Endothelial cell (in vitro differentiated cells): ENCODE results near the gene CD274. TPM values are rescaled to one million over a fixed set of nuclear protein-coding genes. Genes with fewer than 3 reads are reported as not detected.

Experiments
- DNase-seq: peaks from one replicate; pipeline ENCODE4 v3.0.0; 2021; ENCODE audit warnings: low spot score
- H3K27ac Mint-ChIP-seq: one replicate; pipeline ENCODE4 v1.8.0; 2021; ENCODE audit warnings: mixed read lengths, inconsistent platforms; ENCODE audit not compliant: unreplicated experiment
- H3K27me3 Mint-ChIP-seq: one replicate; pipeline ENCODE4 v1.8.0; 2021; ENCODE audit warnings: mild to moderate bottlenecking, moderate library complexity, mixed read lengths, inconsistent platforms; ENCODE audit not compliant: unreplicated experiment
- H3K36me3 Mint-ChIP-seq: one replicate; pipeline ENCODE4 v1.8.0; 2021; ENCODE audit warnings: mild to moderate bottlenecking, low read depth, mixed read lengths, inconsistent platforms; ENCODE audit not compliant: unreplicated experiment
- H3K4me1 Mint-ChIP-seq: one replicate; pipeline ENCODE4 v1.8.0; 2021; ENCODE audit warnings: mild to moderate bottlenecking, mixed read lengths, inconsistent platforms; ENCODE audit not compliant: unreplicated experiment
- H3K4me3 Mint-ChIP-seq: one replicate; pipeline ENCODE4 v1.8.0; 2021; ENCODE audit warnings: mild to moderate bottlenecking, mixed read lengths, inconsistent platforms; ENCODE audit not compliant: unreplicated experiment
- H3K9me3 Mint-ChIP-seq: one replicate; pipeline ENCODE4 v1.8.0; 2021; ENCODE audit warnings: mixed read lengths, inconsistent platforms; ENCODE audit not compliant: unreplicated experiment
- CTCF ChIP-seq: fragments of 200-600 bp; sonication (generic); IDR thresholded peaks from one replicate; pipeline ENCODE4 v1.5.0; 2021; ENCODE audit warnings: antibody characterized with exemption; ENCODE audit not compliant: unreplicated experiment
- total RNA-seq: library from RNA; stranded (reverse); fragmentation: NEBNext Ultra II Directional; extraction: Animal tissue kit (Norgen Biotek cat#: 25700); gene quantifications from one replicate; pipeline ENCODE4 v1.2.1, GENCODE V29; 2021; ENCODE audit not compliant: unreplicated experiment

CD274 gene
- total RNA-seq, 1 donor from 2014 or later, result 0.56 TPM

DNA sequence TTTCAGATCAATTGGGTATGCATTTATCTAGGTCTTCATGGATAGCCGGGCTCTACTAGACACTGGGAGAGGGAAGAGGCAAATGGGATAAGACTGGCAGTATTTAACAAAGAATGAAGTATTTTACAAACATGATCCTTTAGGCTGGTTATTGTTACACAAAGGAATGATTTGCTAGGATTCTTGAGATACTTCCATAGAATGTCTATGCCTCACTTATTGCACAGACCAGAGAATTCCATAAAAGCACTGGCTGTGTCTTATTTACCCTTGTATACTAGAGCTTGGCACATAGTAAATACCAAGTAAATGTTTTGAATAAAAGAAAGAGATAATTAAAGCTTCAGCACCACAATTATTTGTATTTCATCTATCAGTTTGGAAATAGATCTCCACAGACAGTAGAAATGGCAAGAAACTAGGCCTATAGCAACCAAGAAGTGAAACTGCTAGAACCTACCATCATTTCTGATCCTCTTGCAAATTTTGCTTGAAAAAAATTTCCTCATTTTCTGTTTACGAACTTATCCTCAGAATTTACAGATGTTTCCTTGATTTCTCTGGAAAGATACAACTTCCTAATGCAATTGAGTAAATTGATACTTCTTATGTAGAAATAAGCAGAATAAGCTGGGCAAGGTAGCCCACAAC is 63.7 kb downstream of the CD274 start:
- Mint-ChIP-seq H3K27me3 (peaks cover 2% of the 10 kb centered on the region), H3K36me3 (no peaks in the 10 kb centered on the region), H3K4me1 (peaks cover 38% of the 10 kb centered on the region), H3K4me3 (no peak overlapping the region), H3K27ac (no peak overlapping the region), H3K9me3 (no peaks in the 10 kb centered on the region)
- no peak for DNase-seq
- no peak for TF ChIP-seq CTCF

DNA sequence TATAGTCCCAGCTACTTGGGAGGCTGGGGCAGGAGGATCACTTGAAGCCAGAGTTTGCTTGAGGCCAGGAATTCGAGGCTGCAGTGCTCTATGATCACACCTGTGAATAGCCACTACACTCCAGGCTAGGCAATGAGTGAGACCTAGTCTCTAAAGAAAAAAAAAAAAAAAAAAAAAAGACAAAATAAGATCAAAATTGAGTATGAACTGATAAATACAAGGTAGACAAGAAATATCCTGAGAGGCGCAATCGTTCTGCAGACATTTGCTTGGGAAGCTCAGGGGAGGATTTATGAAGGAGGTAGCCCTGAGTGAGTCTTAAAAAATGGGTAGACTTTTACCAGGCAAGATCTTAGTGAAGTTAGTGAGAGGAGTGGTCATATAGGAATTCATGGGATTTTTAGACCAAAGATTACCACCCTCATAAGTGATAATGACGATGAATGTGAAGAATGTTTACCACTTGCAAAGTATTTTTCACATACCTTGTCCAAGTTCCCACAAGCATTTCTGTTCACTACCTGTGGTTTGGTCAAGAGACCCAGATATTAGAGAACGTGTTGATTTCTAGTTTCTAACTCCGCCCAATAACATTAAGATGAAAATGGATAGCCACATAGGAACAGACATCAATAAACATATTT is 64.4 kb downstream of the CD274 start:
- Mint-ChIP-seq H3K4me1 (peaks cover 33% of the 10 kb centered on the region), H3K9me3 (no peaks in the 10 kb centered on the region), H3K27me3 (peaks cover 2% of the 10 kb centered on the region), H3K27ac (no peak overlapping the region), H3K36me3 (no peaks in the 10 kb centered on the region), H3K4me3 (no peak overlapping the region)
- no peak for DNase-seq
- TF ChIP-seq CTCF, result no peak

DNA sequence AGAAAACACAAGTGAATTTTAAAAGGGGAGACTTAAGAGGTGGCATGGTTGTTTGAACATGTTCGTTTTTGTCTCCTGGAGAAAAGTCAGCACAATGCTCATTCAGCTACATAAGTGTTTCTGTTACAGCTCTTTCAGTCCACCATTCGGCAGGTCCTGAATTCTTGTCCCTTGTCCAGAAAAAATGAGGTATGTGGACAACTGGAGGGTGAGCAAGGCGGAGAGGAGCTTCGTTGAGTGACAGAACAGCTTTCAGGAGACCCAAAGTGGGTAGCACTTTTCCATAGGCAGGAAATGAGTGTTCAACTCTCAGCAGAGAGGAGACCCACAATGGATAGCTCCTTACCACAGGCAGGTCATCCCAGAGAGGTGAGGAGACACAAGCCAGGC is 64.9 kb downstream of the CD274 start:
- DNase-seq, result no peak
- H3K4me3 Mint-ChIP-seq, result no peak overlapping the region

DNA sequence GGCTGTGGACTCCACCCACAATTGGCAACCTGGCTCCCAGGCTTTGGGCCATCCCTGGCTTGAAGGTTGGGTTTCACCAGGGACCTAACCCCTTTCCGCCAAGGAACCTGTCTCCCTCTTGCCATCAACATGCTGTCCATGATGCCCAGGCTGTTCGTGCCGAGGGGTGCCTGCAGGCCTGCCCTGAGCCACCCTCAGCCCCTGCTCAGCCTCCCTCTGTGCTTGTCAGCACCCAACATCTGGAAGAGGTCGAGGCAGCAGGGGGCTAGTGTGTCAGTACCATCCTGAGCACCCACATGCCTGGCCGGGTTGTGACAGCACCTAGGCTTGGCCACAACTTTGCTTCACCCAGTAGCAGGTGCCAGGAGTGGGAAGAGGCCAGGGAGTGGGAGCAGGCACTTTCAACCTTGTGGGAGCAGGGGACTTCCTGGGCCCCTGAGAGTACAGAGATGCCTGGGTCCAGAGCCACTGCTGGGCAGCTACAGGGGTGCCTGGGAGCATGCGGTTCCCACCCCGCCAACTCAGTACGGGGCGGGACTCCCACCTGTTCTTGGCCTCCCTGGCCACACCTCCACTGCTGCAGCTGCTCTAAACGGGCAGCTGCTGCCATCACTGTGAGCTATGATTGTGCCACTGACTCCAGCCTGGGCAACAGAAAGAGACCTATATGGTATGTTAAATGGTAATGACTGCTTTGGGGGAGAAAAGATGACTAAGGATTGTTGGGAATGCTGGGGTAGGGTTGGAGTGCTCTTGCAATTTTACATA is 66.3 kb downstream of the CD274 start:
- no peak for TF ChIP-seq CTCF
- peaks cover 2% of the 10 kb centered on the region for H3K27me3 Mint-ChIP-seq
- no peak overlapping the region for H3K27ac Mint-ChIP-seq
- peaks cover 20% of the 10 kb centered on the region for H3K4me1 Mint-ChIP-seq
- no peak for DNase-seq
- H3K9me3 Mint-ChIP-seq, result no peaks in the 10 kb centered on the region
- no peak overlapping the region for H3K4me3 Mint-ChIP-seq
- no peaks in the 10 kb centered on the region for H3K36me3 Mint-ChIP-seq

More for the DNA sequence above, 64.9 kb downstream of the CD274 start:
- H3K27me3 Mint-ChIP-seq, result peaks cover 2% of the 10 kb centered on the region
- no peak overlapping the region for H3K27ac Mint-ChIP-seq
- H3K9me3 Mint-ChIP-seq, result no peaks in the 10 kb centered on the region
- peaks cover 27% of the 10 kb centered on the region for H3K4me1 Mint-ChIP-seq
- TF ChIP-seq CTCF, result no peak
- H3K36me3 Mint-ChIP-seq, result no peaks in the 10 kb centered on the region
